Measurements from ENCODE around the gene DUSP22. TPM values are rescaled to one million over a fixed set of nuclear protein-coding genes. Genes with fewer than 3 reads are reported as not detected.

DUSP22 gene
- total RNA-seq, 1 donor from 2014 or later = 34.9 TPM

GRCh38 chr6:361411-362132, 69.3 kb downstream of the DUSP22 start:
- DNase-seq (ENCODE audit: low read depth) = no peak
- no peak overlapping the region for H2AFZ ChIP-seq (ENCODE audit: low read depth, low read length)
- no peak overlapping the region for H3K27ac ChIP-seq (ENCODE audit: low read depth, low read length)
- H3K9me3 ChIP-seq (ENCODE audit: insufficient read depth, low read depth, low read length) = no peaks in the 10 kb centered on the region
- no peaks in the 10 kb centered on the region for H3K36me3 ChIP-seq (ENCODE audit: insufficient read depth, low read length)
- H3K4me3 ChIP-seq (ENCODE audit: insufficient read depth, low read depth, low read length) = no peak overlapping the region
- no peak overlapping the region for H3K27ac Mint-ChIP-seq (ENCODE audit: unreplicated experiment)
- no peaks in the 10 kb centered on the region for H3K79me2 ChIP-seq (ENCODE audit: insufficient read depth, low read length)
- TF ChIP-seq CTCF (IDR thresholded peaks at IDR 0.05; ENCODE audit: insufficient read depth, low read depth, low read length) (no peak), EZH2 (IDR thresholded peaks at IDR 0.05; ENCODE audit: insufficient read depth, low read length) (no peak)
- peaks cover 16% of the 10 kb centered on the region for H3K9me3 Mint-ChIP-seq (ENCODE audit: unreplicated experiment)
- H3K9ac ChIP-seq (ENCODE audit: low read length) = no peak overlapping the region
- peaks cover 3% of the 10 kb centered on the region for H3K27me3 ChIP-seq (ENCODE audit: insufficient read depth, low read length)
- H3K4me3 Mint-ChIP-seq (ENCODE audit: unreplicated experiment) = no peak overlapping the region
- H3K4me2 ChIP-seq (ENCODE audit: low read length) = no peak overlapping the region
- peaks cover 2% of the 10 kb centered on the region for H3K36me3 Mint-ChIP-seq (ENCODE audit: low read depth, unreplicated experiment)
- H3K4me1 Mint-ChIP-seq (ENCODE audit: low read depth, unreplicated experiment) = no peaks in the 10 kb centered on the region
- H3K27me3 Mint-ChIP-seq (ENCODE audit: low read depth, unreplicated experiment) = peaks cover 3% of the 10 kb centered on the region
- no peaks in the 10 kb centered on the region for H4K20me1 ChIP-seq (ENCODE audit: insufficient read depth, low read length)
- no peaks in the 10 kb centered on the region for H3K4me1 ChIP-seq (ENCODE audit: insufficient read depth, low read length)
- FAIRE-seq = no peak

GRCh38 chr6:362231-362923, 70.1 kb downstream of the DUSP22 start:
- H3K4me3 ChIP-seq (ENCODE audit: insufficient read depth, low read depth, low read length) = no peak overlapping the region
- H3K36me3 Mint-ChIP-seq (ENCODE audit: low read depth, unreplicated experiment) = peaks cover 2% of the 10 kb centered on the region

More at GRCh38 chr6:362231-362923, 70.1 kb downstream of the DUSP22 start:
- H3K9me3 Mint-ChIP-seq (ENCODE audit: unreplicated experiment) = peaks cover 15% of the 10 kb centered on the region
- H3K4me2 ChIP-seq (ENCODE audit: low read length) = no peak overlapping the region
- H3K27me3 ChIP-seq (ENCODE audit: insufficient read depth, low read length) = peaks cover 6% of the 10 kb centered on the region
- H4K20me1 ChIP-seq (ENCODE audit: insufficient read depth, low read length) = no peaks in the 10 kb centered on the region
- no peak overlapping the region for H3K4me3 Mint-ChIP-seq (ENCODE audit: unreplicated experiment)
- FAIRE-seq (no peak), DNase-seq (ENCODE audit: low read depth) (no peak)
- H3K9ac ChIP-seq (ENCODE audit: low read length) = no peak overlapping the region
- no peak overlapping the region for H2AFZ ChIP-seq (ENCODE audit: low read depth, low read length)
- H3K36me3 ChIP-seq (ENCODE audit: insufficient read depth, low read length) = no peaks in the 10 kb centered on the region
- no peaks in the 10 kb centered on the region for H3K4me1 Mint-ChIP-seq (ENCODE audit: low read depth, unreplicated experiment)
- H3K4me1 ChIP-seq (ENCODE audit: insufficient read depth, low read length) = no peaks in the 10 kb centered on the region
- no peak for TF ChIP-seq EZH2 (IDR thresholded peaks at IDR 0.05; ENCODE audit: insufficient read depth, low read length)
- no peak for TF ChIP-seq CTCF (IDR thresholded peaks at IDR 0.05; ENCODE audit: insufficient read depth, low read depth, low read length)
- peaks cover 4% of the 10 kb centered on the region for H3K9me3 ChIP-seq (ENCODE audit: insufficient read depth, low read depth, low read length)
- H3K27ac Mint-ChIP-seq (ENCODE audit: unreplicated experiment) = no peak overlapping the region
- no peaks in the 10 kb centered on the region for H3K79me2 ChIP-seq (ENCODE audit: insufficient read depth, low read length)
- peaks cover 3% of the 10 kb centered on the region for H3K27me3 Mint-ChIP-seq (ENCODE audit: low read depth, unreplicated experiment)
- H3K27ac ChIP-seq (ENCODE audit: low read depth, low read length) = no peak overlapping the region
